Panc1 (cell line): Measurements from ENCODE around the gene SCN10A. TPM values are rescaled to one million over a fixed set of nuclear protein-coding genes. Genes with fewer than 3 reads are reported as not detected.

Experiments used
- ATAC-seq: fragments of 200-7000 bp; cut with Tn5 transposase; 2 replicates; pipeline ENCODE4 v1.9.1; 2020; ENCODE audit warnings: mild to moderate bottlenecking, moderate library complexity
- BruUV-seq: library from RNA; stranded (reverse); fragments of 400-500 nt; replicated peaks from 2 replicates; lab custom pipeline; 2021; lab: Mats Ljungman, UMichigan
- CTCF ChIA-PET: fragments of 300-600 bp; sonication (Branson Sonifier 250); formaldehyde crosslinking; loops from one replicate; lab custom pipeline; 2022; ENCODE audit warnings: antibody characterized with exemption; lab: Charles Lee
- POLR2A ChIA-PET: fragments of 300-600 bp; sonication (Branson Sonifier 250); formaldehyde crosslinking; loops from one replicate; lab custom pipeline; 2022; ENCODE audit warnings: antibody characterized with exemption; lab: Charles Lee
- DNase-seq: peaks from one replicate; pipeline ENCODE4 v3.0.0-alpha.2; 2010; ENCODE audit warnings: low read depth, low spot score
- H3K27ac ChIP-seq: 2 replicates; pipeline ENCODE4 v1.5.1; 2011; ENCODE audit warnings: mild to moderate bottlenecking, low read length, inconsistent platforms
- H3K27me3 ChIP-seq: fragments of 200-500 bp; sonication (Bioruptor generic); 2 replicates; pipeline ENCODE4 v1.6.0; 2014; ENCODE audit warnings: low read length, inconsistent platforms; ENCODE audit not compliant: control insufficient read depth, insufficient read depth
- H3K36me3 ChIP-seq: fragments of 200-500 bp; sonication (Bioruptor generic); 2 replicates; pipeline ENCODE4 v1.5.1; 2014; ENCODE audit warnings: inconsistent platforms, mild to moderate bottlenecking, low read length, moderate library complexity; ENCODE audit not compliant: control insufficient read depth, insufficient read depth
- H3K4me1 ChIP-seq: 2 replicates; pipeline ENCODE4 v1.5.1; 2011; ENCODE audit warnings: inconsistent platforms, mild to moderate bottlenecking, low read length, moderate library complexity; ENCODE audit not compliant: control insufficient read depth, insufficient read depth
- H3K4me3 ChIP-seq, 2 experiments: 2 replicates each; pipeline ENCODE4 v1.5.1; 2011 to 2012; ENCODE audit warnings: low read depth in 2 of 2, low read length in 2 of 2, mild to moderate bottlenecking in 2 of 2, inconsistent platforms in 1 of 2, moderate library complexity in 1 of 2
- H3K9me3 ChIP-seq: fragments of 200-500 bp; sonication (Bioruptor generic); 2 replicates; pipeline ENCODE4 v1.5.1; 2014; ENCODE audit warnings: low read depth, mild to moderate bottlenecking, inconsistent platforms, low read length, moderate library complexity; ENCODE audit not compliant: control insufficient read depth, insufficient read depth
- CTCF ChIP-seq: fragments of 450-650 bp; IDR thresholded peaks from 2 replicates; pipeline ENCODE4 v1.5.1; 2017; ENCODE audit warnings: mild to moderate bottlenecking
- POLR2AphosphoS5 ChIP-seq: IDR thresholded peaks from 2 replicates; pipeline ENCODE4 v1.6.1; 2012; ENCODE audit warnings: mild to moderate bottlenecking, low read depth, low read length, moderate library complexity
- REST ChIP-seq, 2 experiments: IDR thresholded peaks; 2 replicates each; pipeline ENCODE4 v1.6.1; 2011 to 2012; ENCODE audit warnings: low read depth in 2 of 2, control low read depth in 1 of 2, low read length in 1 of 2, mild to moderate bottlenecking in 1 of 2, moderate library complexity in 1 of 2; ENCODE audit not compliant: insufficient read depth in 1 of 2
- SIN3A ChIP-seq: IDR thresholded peaks from 2 replicates; pipeline ENCODE4 v1.6.1; 2012; ENCODE audit warnings: low read depth, mild to moderate bottlenecking, low read length, moderate library complexity, borderline replicate concordance; ENCODE audit not compliant: insufficient read depth
- TCF7L2 ChIP-seq: IDR thresholded peaks from 2 replicates; pipeline ENCODE4 v1.6.1; 2011; ENCODE audit warnings: mild to moderate bottlenecking, low read depth, low read length, inconsistent platforms
- in situ Hi-C: cut with HindIII; loops from 2 replicates; pipeline ENCODE4 v1.10.0; 2016; ENCODE audit warnings: low sequenced_read_pairs, low pct_unique_long_range_greater_than_20kb
- intact Hi-C: fragments of 100-400 bp; cut with micrococcal nuclease; formaldehyde crosslinking; loops from one replicate; pipeline ENCODE4 v1.10.0; 2022; ENCODE audit not compliant: unreplicated experiment
- total RNA-seq: library from RNA; stranded (reverse); gene quantifications from one replicate; pipeline ENCODE4 v1.2.1, GENCODE V29; 2021; ENCODE audit not compliant: unreplicated experiment

The SCN10A gene
- total RNA-seq, 1 experiment from 2014 or later, result not detected

GRCh38 chr3:38698061-38698460 lies 118.0 kb downstream of the SCN10A start:
- Histone ChIP-seq H3K27me3 (no peaks in the 10 kb centered on the region), H3K4me3 (no peak overlapping the region), H3K9me3 (no peaks in the 10 kb centered on the region), H3K36me3 (no peaks in the 10 kb centered on the region), H3K4me1 (no peaks in the 10 kb centered on the region), H3K27ac (no peak overlapping the region)
- ChIA-PET CTCF (no interaction called here), POLR2A (no interaction called here)
- TF ChIP-seq SIN3A, result no peak
- no peak for TF ChIP-seq TCF7L2
- TF ChIP-seq POLR2AphosphoS5, result no peak
- no peak for TF ChIP-seq REST (IDR thresholded peaks at IDR 0.05; ENCODE audit: insufficient read depth in 1 of 2, low read depth in 2 of 2, low read length in 1 of 2)
- no peak for TF ChIP-seq CTCF
- no TSS peak for BruUV-seq
- no peak for ATAC-seq
- intact Hi-C loops (no loop called here), in situ Hi-C loops (no loop called here)
- DNase-seq, result no peak

- ATAC-seq (no peak), DNase-seq (no peak)
- no peak overlapping the region for H3K27ac ChIP-seq
- BruUV-seq, result no TSS peak
- H3K27me3 ChIP-seq, result no peaks in the 10 kb centered on the region
- intact Hi-C loops, result no loop called here
- H3K4me1 ChIP-seq, result no peaks in the 10 kb centered on the region
- ChIA-PET POLR2A (no interaction called here), CTCF (no interaction called here)
- no peak overlapping the region for H3K4me3 ChIP-seq
- no peaks in the 10 kb centered on the region for H3K9me3 ChIP-seq
- no peaks in the 10 kb centered on the region for H3K36me3 ChIP-seq
- in situ Hi-C loops, result no loop called here
- TF ChIP-seq CTCF (no peak), SIN3A (no peak), POLR2AphosphoS5 (no peak), REST (IDR thresholded peaks at IDR 0.05; ENCODE audit: insufficient read depth in 1 of 2, low read depth in 2 of 2, low read length in 1 of 2) (no peak), TCF7L2 (no peak)
Measured at GRCh38 chr3:38696034-38696433, 120.0 kb downstream of the SCN10A start.
